KOPT-K1 (cell line): ENCODE data around the gene BANP.
"Not testable (repeated sequence)": the region's sequence is repeated elsewhere in the genome, so short reads cannot be mapped to it uniquely, and the experiment has no call there.

Source experiments
- H3K27ac ChIP-seq: fragments of 200-600 bp; sonication (generic); 2 replicates; pipeline ENCODE4 v1.5.1; 2016; ENCODE audit warnings: antibody characterized with exemption, mild to moderate bottlenecking, low read depth, low read length; ENCODE audit not compliant: poor library complexity, severe bottlenecking
- H3K36me3 ChIP-seq: fragments of 200-600 bp; sonication (generic); 2 replicates; pipeline ENCODE4 v1.5.1; 2017; ENCODE audit warnings: antibody characterized with exemption, mild to moderate bottlenecking, low read length, moderate library complexity; ENCODE audit not compliant: insufficient read depth
- H3K9me3 ChIP-seq: fragments of 200-600 bp; sonication (generic); 2 replicates; pipeline ENCODE4 v1.5.1; 2017; ENCODE audit warnings: antibody characterized with exemption, low read length, mild to moderate bottlenecking; ENCODE audit not compliant: insufficient read depth, poor library complexity, severe bottlenecking

BANP gene

DNA sequence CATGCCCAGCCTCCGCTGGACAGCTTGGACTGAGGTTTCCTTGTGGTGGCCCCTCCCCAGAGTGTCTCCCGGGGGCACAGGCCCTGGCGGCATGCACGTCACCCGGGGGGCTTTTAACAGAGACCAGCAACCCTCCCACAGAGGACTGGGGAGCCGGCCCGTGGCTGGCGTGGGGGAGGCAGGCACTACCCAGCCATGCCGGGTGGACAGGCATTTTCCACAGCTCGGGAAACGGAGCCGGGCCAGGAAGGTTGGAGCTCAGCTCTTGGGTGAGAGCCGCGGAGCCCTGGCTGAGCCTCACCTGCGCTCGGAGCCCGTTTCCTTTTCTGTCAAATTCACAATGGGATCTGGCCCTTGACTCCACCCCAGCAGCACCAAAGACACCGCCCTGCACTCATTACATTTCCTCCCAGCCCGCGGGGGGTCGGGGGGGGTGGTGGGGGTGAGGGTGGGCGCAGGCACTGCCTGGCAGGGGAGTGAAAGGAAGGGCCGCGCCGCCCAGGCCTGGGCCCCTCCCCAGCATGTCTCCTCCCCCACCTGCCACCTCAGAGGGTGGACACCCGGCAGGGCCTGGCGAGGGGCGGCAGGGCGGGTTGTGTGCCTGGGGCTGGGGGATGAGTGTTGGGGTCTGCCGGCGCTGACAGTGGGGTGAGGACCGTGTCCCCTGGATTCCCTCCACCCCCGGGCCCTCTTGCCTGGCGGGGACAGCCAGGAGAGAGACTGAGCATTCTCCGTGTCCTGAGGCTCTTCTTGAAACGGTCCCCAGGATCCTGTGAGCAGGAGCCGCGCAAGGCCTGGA, 139.3 kb downstream of the BANP start:
- H3K9me3 ChIP-seq, H3K36me3 ChIP-seq, H3K27ac ChIP-seq: not testable (repeated sequence)

DNA sequence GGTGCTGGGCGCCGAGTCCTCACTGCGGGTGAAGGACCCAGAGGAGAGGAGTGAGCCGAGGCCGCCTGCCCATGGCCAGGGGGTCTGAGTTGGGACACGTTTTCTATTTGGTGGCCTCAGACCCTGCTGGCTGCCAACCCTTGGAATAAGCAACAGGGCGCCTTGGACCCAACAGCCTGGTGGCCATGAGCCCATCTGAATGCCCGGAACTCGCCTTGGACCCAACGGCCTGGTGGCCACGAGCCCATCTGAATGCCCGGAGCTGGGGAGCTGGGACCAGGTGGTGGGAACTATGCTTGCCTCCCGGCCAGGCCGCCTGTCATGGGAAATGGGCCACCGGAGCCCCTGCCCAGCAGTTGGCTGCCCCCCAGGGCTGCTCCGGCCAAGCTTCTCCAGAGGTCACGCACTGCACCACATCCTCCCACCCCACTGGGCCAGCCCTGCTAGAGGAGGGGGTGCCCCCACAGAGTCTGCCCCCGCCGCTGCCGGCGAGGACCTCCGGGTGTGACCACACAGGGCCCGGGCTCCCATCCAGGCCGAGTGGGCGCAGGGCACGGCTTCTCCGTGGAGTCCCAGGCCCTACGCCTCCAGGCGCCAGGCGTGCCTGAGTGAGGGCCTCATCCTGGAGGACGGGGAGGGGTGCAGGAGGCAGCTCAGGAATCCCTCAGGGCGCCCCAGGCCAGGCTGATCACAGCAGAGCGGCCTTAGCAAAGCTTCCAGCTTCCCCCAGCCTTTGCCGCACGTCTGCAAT, 140.2 kb downstream of the BANP start:
- H3K27ac ChIP-seq, H3K36me3 ChIP-seq, H3K9me3 ChIP-seq: not testable (repeated sequence)

DNA sequence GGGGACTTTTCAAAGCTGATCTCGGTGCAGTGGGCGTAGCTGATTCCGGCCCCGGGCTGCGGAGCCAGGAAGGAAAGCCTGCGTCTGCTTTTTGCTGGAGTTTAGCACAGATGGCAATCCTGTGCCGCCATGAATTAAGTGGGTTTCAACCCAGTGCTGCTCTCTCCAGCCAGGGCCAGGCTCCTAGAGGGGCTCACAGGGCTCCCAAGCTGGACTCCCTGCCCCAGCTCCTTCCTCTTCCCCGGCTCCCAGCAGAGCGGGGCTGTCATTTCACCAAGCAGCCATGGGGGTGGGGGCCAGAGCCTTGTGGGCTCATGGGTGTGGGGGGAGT, 140.7 kb downstream of the BANP start:
- not testable (repeated sequence) for H3K27ac ChIP-seq

DNA sequence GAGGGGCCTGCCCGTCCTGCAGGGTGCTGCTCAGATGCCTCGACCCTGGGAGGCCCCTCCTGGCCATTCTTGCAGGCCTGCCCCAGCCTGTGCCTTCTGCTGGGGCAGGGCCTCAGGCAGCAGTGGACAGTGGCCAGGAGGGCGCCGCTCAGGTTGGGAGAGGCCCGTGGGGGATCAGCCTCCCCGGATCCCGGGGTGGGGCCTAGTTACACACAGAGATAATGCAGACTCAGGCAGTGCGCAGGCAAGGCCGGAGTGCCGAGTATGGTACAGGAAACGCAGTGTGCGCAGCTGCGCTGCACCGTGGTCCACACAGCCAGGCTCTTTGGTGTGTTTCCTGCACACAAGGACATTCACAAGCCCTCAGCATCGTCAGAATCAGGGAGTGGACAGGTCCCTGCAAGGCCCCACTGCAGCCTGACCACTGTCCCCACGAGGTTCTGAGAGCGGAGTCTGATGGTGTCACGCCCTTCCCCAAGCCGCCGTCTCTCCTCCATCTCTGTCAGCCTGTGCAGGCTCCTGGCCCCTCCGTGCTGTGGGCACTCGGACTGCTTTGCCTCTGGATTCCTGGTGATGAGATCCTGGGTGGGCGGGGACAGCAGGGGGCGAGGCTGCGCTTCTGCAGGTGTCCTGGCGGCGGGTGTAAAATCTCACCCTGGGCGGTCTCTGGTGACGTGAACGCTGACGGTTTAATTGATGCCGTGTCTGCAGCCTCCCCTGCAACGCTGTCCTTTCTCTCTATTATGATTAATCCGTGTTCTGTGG, 141.7 kb downstream of the BANP start:
- not testable (repeated sequence) for H3K36me3 ChIP-seq, H3K9me3 ChIP-seq, H3K27ac ChIP-seq

More for the DNA sequence above, 140.7 kb downstream of the BANP start:
- H3K36me3 ChIP-seq, H3K9me3 ChIP-seq: not testable (repeated sequence)

DNA sequence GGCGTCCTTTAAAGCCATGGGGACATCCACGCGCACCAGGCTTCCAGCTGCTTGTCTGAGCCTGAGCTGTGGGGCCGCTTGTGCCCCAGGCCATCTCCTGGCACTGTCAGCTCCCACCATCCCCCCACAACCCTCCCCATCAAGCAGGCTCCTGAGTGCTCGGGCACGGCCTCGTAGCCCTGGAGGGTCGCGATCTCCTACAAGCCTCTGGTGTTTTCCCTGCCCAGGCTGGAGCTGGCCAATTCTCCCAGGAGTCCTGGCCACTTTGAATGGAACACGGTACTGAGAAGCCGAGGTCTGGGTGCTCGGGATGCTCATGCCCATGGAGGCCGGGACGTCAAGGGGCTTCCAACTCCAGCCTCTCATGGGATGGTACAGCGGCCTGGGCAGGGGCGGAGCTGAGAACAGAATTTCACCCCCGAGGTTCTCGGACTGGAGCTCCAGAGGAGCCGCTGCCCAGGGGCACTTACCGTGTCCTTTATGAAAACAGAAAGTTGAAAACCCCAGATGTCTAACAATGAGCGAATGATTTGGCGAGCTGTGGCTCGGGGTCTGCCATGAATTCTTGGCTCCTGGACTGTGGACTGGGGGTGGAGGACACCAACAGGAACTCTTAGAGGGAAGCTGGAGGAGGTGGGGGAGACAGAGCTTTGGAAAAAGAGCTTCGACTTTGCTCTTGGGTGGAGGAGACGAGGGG, 142.5 kb downstream of the BANP start:
- H3K9me3 ChIP-seq, H3K27ac ChIP-seq, H3K36me3 ChIP-seq: not testable (repeated sequence)

DNA sequence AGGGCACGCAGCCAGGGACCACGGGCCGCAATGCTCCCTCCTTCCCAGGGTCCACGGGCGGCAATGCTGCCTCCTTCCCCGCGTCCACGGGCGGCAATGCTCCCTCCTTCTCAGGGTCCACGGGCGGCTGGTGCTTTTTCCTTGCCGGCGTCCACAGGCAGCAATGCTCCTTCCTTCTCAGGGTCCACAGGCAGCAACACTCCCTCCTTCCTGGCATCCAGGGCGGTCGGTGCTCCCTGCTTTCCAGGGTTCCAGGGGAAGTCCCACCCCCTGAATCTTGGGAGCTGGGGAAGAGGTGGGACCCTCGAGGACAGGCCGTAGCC, 143.0 kb downstream of the BANP start:
- H3K9me3 ChIP-seq, H3K36me3 ChIP-seq, H3K27ac ChIP-seq: not testable (repeated sequence)

DNA sequence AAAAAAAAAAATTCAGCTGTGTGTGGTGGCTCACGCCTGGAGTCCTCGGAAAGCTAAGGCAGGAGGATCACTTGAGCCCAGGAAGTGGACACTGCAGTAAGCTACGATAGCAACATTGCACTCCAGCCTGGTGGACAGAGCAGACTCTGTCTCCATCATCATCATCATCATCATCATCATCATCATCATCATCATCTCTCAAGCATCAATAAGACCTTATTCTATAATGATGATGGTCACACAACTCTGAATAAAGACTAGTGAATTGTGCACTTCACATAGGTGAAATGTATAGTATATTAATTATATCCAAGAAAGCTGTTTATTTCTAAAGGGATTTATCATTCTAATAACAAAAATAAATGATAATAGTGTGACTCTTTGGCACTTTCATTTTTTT, 143.7 kb downstream of the BANP start:
- H3K36me3 ChIP-seq, H3K9me3 ChIP-seq: not testable (repeated sequence)

DNA sequence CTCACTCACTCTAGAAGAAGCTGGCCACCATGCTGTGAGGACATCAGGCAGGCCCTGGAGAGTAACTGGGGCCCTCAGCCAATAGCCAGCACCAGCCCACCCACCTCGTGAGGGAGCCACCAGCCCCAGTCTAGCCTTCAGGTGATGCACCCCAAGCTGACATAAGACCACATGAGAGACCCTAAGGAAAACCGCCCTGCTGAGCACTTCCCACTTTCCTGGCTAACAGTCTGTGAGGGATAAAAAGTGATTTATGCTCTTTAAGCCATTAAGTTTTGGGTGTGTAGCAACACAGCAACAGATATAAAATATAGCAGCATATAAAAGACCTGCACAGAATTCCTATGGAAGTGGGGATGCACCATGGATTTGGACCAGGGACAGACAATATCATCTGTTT, 145.4 kb downstream of the BANP start:
- H3K9me3 ChIP-seq, H3K36me3 ChIP-seq, H3K27ac ChIP-seq: not testable (repeated sequence)

More for the DNA sequence above, 143.7 kb downstream of the BANP start:
- H3K27ac ChIP-seq = not testable (repeated sequence)

DNA sequence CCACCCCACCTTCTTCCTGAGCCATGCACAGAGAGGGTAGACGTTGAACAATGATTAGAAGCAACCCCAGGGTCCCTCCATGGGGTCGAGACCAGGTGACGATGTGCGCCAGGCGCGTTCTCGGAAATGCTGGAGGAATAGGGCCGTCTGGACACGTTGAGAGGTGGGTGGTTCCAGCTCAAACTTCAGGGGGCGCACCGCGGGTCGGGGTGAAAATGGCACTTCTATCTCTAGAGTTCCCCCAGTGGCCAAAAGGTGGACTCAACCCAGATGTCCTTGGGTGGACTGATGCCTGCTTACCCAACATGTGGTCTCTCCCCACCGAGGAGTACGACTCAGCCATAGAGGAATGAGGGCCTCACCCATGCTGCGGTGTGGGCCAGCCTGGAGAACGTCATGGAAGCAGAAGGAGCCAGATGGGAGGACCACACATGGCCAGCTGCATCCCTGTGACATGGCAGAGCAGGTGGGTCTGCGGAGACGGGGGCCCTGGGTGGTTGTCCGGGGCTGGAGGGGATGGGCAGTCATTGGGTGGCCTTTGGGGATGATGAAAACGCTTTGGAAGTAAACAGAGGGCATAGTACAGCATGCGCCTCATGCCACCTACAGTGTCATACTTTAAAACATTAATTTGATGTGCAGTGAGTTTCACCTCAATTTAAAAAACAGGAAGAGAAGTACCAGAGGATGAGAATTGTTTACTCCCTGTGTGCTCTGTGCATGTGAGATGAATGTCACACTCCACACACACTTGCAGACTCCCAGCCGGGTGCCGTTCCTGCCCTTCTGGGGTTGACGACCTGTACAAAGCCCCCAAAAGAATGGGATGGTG, 147.7 kb downstream of the BANP start:
- not testable (repeated sequence) for H3K36me3 ChIP-seq, H3K9me3 ChIP-seq, H3K27ac ChIP-seq

DNA sequence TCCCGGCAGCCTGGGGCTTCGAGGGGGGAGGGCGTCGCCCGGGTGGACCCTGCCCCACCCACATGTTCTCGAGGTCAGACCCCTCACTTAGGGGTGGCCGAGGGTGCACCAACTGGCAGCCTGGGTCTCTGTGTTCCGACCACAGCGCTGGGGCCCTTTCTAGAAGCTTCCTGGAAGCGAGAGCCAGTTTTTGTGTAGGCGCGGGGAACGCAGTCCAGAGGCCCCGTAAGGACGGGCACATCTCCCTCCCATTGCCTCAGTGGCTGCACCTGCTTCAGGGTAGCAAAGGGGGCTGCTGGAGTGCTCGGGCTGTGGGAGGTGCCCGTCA, 148.3 kb downstream of the BANP start:
- Histone ChIP-seq H3K9me3 (peaks cover 7% of the 10 kb centered on the region), H3K36me3 (no peaks in the 10 kb centered on the region), H3K27ac (no peak overlapping the region)

DNA sequence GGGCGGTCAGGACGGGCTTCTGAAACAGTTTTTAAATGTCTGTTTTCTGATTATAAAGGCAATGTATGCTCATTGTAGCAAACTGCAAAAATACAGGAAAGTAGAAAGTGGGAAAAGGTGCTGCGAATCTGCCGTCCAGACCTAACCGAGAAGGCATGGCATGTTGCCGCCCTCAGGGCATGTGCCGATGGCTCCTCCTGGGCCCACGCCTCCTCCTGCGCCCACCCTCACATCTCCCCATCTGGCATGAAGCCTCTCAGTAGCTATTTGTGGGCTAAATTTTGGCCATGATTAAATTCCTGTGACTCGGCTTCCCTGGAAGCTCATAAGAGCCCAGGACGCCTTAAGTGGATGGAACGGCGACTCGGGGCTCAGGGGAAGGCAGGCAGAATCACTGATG, 148.7 kb downstream of the BANP start:
- H3K9me3 ChIP-seq, H3K36me3 ChIP-seq, H3K27ac ChIP-seq: not testable (repeated sequence)

DNA sequence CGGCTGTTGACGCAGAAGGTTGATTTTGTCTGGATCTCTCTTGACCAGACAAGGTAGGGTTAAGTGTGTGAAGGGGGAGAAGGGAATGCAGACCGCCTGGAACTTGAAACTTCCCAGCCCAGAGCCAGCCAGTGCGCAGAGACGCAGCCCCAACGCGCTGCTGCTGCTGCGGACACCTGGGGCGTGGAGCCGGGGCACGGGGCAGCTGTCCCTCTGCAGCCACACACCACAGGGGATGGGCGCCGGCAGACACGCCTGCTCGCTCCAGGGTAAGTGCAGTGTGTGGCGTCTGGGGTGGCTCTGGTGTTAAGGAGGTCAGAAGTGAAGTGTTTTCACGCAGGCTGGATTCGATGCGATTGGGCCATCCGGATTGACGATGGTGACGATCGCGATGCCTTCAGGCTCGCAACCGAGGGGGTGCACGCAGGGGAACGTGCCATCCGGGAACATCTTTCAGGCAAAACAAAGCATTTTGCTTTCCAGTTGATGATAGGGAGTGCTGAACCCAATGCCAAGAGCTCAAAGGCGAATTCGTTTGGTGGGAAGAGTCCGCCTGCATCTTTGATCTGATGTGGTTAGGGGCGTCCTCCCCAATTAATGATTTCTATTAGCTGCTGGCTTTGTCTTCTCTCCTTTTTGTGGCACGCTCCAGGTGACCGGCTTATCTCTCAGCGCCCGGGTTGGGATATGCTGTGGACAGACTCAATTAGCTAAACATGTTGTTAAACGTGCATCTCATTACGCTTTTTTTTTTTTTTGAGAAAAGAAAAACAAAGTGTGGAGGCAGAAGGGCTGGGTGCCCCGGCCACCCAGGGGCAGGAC, 149.8 kb downstream of the BANP start:
- not testable (repeated sequence) for H3K27ac ChIP-seq, H3K36me3 ChIP-seq, H3K9me3 ChIP-seq

DNA sequence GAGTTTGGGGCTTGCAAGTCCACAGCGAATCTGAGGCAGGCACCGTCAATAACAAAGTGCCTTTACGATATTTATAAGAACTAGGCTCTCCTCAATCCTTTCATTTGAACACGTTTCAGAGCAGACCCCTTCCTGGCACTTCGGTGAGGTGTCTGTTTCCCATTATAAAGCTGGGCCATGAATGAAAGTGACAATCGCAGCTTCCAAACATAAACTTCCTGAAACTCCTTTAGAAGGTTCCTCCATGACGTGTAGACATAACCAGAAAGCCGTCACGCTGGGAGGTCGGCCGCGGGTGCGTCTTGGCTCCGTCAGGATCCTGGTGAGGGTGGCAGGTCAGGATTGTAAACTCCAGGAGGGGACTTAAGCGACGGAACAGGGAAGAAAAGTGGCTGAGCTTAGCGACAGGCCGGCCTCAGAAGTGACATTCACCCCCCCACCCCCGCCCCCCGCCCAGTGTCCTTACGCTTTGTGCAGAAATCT, 150.4 kb downstream of the BANP start:
- H3K36me3 ChIP-seq, H3K9me3 ChIP-seq, H3K27ac ChIP-seq: not testable (repeated sequence)

DNA sequence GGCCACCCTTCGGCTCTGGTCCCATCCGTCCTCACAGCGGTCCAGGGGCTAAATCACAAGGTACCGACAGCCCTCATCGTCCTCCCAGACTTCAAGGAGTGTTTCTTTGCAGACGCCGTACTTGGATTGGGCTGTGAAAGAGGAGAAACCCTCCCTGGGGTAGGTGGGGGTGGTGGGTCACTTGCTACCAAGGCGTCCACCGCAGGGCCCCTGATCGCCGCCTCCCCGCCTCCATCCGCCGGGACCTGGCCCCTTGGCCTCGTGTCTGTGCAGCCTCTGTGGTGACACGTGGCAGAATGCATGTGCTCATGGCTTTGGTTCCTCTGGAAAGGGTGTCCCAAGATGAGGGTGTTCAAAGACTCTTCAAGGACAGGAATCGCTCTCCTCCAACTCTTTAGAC, 151.4 kb downstream of the BANP start:
- Histone ChIP-seq H3K27ac (no peak overlapping the region), H3K36me3 (no peaks in the 10 kb centered on the region), H3K9me3 (no peaks in the 10 kb centered on the region)
